Left lung (tissue), 10 donors: ENCODE results near the gene SLC4A3. TPM values are rescaled to one million over a fixed set of nuclear protein-coding genes. Genes with fewer than 3 reads are reported as not detected.

ENCODE experiments used
- ATAC-seq: fragments of 200-7000 bp; cut with Tn5 transposase; one replicate; pipeline ENCODE4 v1.9.1; 2020; ENCODE audit warnings: moderate library complexity
- DNase-seq, 4 donors: peaks; one replicate each; pipeline ENCODE4 v3.0.0-alpha.2; 2013 to 2020
- H3K27ac ChIP-seq, 2 donors: fragments of 200-600 bp; sonication (generic) in 1 of 2; one replicate each; pipeline versions ENCODE4 v1.5.0 to v1.8.0; 2020 to 2021
- H3K27me3 ChIP-seq, 2 donors: fragments of 200-600 bp; sonication (generic) in 1 of 2; one replicate each; pipeline versions ENCODE4 v1.5.0 to v1.8.0; 2020 to 2021
- H3K36me3 ChIP-seq, 2 donors: fragments of 200-600 bp; sonication (generic) in 1 of 2; one replicate each; pipeline versions ENCODE4 v1.5.0 to v1.8.0; 2020 to 2021
- H3K4me1 ChIP-seq, 2 donors: fragments of 200-600 bp; one replicate each; pipeline ENCODE4 v1.8.0; 2021
- H3K4me3 ChIP-seq, 2 donors: fragments of 200-600 bp; sonication (generic) in 1 of 2; one replicate each; pipeline versions ENCODE4 v1.5.0 to v1.8.0; 2020 to 2021; ENCODE audit warnings: mild to moderate bottlenecking in 1 of 2
- H3K9me3 ChIP-seq, 2 donors: fragments of 200-600 bp; sonication (generic) in 1 of 2; one replicate each; pipeline versions ENCODE4 v1.5.0 to v1.8.0; 2020 to 2021
- intact Hi-C, 2 donors: fragments of 100-400 bp; cut with DNase I; formaldehyde crosslinking; loops; one replicate each; pipeline versions ENCODE4 v1.11.2 to v1.14.2; 2022
- polyA plus RNA-seq, 6 donors: library from polyadenylated mRNA; unstranded; fragments of 120-200 nt; gene quantifications; one replicate each; pipeline ENCODE4 v1.2.1, GENCODE V29; 2013; ENCODE audit not compliant: insufficient read length in 6 of 6
- total RNA-seq, 2 donors: library from RNA; stranded (reverse); fragmentation: NEBNext Ultra II Directional; extraction: Animal tissue kit (Norgen Biotek cat#: 25700); gene quantifications; one replicate each; pipeline ENCODE4 v1.2.1, GENCODE V29; 2021
- TF ChIP-seq, protein P1 (sequence below), 2 donors: fragments of 200-600 bp; sonication (generic) in 1 of 2; IDR thresholded peaks; one replicate each; pipeline versions ENCODE4 v1.5.0 to v1.8.0; 2021; ENCODE audit warnings: antibody characterized with exemption in 2 of 2
- donor health status: DM: no; HTN: yes; CAD: no.
- donor health status: DM: no; HTN: no; CAD: no.

Gene SLC4A3
- total and polyA plus RNA-seq, 8 donors = 2.9 to 13.3 (median 9.8) TPM

DNA sequence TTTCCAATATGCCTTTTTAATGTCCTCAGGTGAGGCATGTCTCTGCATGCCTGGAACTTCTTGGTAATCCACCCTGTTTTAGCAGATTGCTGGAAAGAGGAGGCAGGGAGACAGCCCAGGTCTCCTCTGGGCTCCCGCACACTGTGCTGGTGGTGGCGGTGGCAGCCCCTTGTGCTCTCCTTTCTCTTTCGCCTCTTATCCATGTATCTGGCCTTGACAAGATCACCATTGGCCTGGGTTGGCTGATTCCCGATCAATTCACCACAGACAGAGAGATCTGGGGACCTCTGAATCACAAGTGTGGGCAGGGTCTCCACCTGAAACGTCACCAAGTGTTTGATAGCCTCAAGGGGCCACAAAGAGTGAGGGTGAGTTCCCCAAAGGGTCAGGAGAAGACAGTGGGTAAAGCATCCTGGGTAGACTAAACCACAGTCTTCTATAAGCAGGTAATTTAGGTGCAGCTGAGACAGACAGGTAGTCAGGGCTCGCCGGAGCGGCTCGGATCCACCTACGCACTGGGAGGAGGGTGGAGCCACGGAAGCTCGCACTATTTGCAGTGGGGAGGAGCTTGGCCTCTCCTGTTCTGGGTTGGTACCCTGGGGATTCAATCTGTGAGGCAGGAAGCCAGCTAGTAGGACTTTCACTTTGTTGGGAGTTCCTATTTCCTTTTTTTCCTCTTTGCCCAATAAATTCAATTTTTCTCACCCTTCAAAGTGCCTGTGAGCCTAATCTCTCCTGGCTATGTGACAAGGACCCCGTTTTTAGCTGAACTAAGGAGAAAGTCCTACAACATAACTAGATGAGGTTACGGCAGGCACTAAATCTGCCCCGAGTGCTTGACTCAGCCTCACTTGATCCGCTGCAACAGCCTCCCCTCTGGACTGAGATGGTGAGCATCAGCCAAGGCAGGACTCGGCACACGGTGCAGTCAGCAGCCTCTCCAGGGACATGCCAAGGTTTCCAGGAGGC, 57.6 kb downstream of the SLC4A3 start:
- peak overlapping the region; percentile 42 to 73 for H3K27ac ChIP-seq
- intact Hi-C loops = no loop called here
- H3K9me3 ChIP-seq = no peaks in the 10 kb centered on the region
- H3K4me3 ChIP-seq = peak overlapping the region; percentile 31 to 34
- TF ChIP-seq, protein P1, sequence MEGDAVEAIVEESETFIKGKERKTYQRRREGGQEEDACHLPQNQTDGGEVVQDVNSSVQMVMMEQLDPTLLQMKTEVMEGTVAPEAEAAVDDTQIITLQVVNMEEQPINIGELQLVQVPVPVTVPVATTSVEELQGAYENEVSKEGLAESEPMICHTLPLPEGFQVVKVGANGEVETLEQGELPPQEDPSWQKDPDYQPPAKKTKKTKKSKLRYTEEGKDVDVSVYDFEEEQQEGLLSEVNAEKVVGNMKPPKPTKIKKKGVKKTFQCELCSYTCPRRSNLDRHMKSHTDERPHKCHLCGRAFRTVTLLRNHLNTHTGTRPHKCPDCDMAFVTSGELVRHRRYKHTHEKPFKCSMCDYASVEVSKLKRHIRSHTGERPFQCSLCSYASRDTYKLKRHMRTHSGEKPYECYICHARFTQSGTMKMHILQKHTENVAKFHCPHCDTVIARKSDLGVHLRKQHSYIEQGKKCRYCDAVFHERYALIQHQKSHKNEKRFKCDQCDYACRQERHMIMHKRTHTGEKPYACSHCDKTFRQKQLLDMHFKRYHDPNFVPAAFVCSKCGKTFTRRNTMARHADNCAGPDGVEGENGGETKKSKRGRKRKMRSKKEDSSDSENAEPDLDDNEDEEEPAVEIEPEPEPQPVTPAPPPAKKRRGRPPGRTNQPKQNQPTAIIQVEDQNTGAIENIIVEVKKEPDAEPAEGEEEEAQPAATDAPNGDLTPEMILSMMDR (IDR thresholded peaks at IDR 0.05) = no peak
- DNase-seq (peak in 3 of 4 donors; percentile 71 to 88 (median 80)), ATAC-seq (peak; percentile 97)
- peaks cover 0 to 16% of the 10 kb centered on the region in 2 donors for H3K27me3 ChIP-seq
- no peaks in the 10 kb centered on the region for H3K4me1 ChIP-seq
- H3K36me3 ChIP-seq = no peaks in the 10 kb centered on the region

- Histone ChIP-seq H3K4me1 (no peaks in the 10 kb centered on the region), H3K36me3 (no peaks in the 10 kb centered on the region), H3K27ac (no peak overlapping the region), H3K27me3 (peaks cover 0 to 30% of the 10 kb centered on the region in 2 donors), H3K4me3 (no peak overlapping the region), H3K9me3 (no peaks in the 10 kb centered on the region)
- ATAC-seq (no peak), DNase-seq (no peak)
- intact Hi-C loops = no loop called here
- TF ChIP-seq, protein P1 (IDR thresholded peaks at IDR 0.05) = no peak
These were observed 59.8 kb downstream of the SLC4A3 start for GRCh38 chr2:219687272-219687671.

DNA sequence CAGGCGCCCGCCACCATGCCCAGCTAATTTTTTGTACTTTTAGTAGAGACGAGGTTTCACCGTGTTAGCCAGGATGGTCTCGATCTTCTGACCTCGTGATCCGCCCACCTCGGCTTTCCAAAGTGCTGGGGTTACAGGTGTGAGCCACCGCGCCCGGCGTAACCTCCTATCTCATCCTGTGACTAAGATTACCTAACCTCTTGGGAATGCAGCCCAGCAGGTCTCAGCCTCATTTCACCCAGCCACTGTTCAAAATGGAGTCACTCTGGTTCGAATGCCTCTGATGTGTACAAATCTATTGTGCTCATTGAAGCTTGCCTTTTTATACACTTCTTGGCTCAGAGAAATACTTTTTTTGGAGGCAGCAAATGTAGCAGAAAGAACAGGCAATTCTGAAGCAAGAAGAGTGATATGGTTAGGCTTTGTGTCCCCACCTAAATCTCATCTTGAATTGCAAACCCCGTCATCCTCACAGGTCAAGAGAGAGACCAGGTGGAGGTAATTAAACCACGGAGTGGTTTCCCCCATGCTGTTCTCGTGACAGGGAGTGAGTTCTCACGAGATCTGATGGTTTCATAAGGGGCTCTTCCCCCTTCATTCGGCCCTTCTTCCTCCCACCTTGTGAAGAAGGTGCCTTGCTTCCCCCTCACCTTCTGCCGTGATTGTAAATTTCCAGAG, 60.6 kb downstream of the SLC4A3 start:
- Histone ChIP-seq H3K9me3 (no peaks in the 10 kb centered on the region), H3K36me3 (no peaks in the 10 kb centered on the region), H3K4me1 (no peaks in the 10 kb centered on the region), H3K27me3 (peaks cover 0 to 30% of the 10 kb centered on the region in 2 donors), H3K27ac (no peak overlapping the region), H3K4me3 (no peak overlapping the region)
- intact Hi-C loops = no loop called here
- ATAC-seq = no peak
- TF ChIP-seq, protein P1 (IDR thresholded peaks at IDR 0.05) = no peak
- no peak for DNase-seq

DNA sequence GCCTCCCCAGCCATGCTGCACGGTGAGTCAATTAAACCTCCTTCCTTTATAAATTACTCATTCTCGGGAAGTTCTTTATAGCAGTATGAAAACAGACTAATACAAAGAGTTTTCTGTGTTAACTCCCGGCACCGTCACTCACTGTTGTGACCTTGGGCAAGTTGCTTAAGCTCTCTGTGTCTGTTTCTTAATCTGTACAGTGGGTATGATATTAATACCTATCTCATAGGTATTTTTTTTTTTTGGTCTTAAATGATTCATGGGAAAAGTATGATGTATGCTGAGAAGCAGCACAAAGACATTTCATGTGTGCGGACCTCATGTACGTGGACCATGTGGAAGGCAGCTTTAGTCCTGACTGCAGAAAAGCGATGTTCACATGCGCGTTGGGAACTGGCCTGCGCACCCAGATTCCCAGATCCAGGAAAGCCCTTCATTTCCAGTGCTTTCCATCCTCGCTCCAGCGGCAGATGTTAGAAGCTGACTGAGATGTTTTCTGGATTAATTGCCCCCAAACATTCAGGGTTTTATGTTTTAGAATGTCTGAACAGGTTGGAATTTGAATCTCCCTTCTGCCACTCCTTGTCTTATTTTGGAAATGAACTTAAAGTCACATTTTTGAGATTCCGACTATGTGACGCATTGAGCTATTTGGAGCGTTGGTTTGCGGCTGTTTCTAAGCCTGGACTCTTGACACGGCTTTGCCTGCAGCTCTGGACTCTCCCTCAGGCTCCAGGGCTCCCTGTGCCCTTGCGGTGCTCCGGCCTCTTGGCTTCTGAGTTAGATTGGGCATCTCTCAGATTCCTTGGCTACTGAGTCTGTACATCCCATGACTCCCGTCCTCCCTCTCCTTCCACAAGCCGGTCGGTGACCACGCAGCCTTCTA, 61.4 kb downstream of the SLC4A3 start:
- TF ChIP-seq, protein P1 (IDR thresholded peaks at IDR 0.05) = no peak
- intact Hi-C loops = no loop called here
- ATAC-seq (peak; percentile 56), DNase-seq (peak in 1 of 4 donors; percentile 42)
- Histone ChIP-seq H3K4me1 (no peaks in the 10 kb centered on the region), H3K4me3 (no peak overlapping the region), H3K36me3 (no peaks in the 10 kb centered on the region), H3K27me3 (peaks cover 0 to 30% of the 10 kb centered on the region in 2 donors), H3K27ac (peak overlapping the region in 1 of 2 donors; percentile 56), H3K9me3 (no peaks in the 10 kb centered on the region)
